Stimulated activated CD8-positive, alpha-beta memory T cell treated with anti-CD3 and anti-CD28 coated beads, Interleukin-12 subunit alpha, Interleukin-12 subunit beta, amount 100 ng/mL, for 1 hour (primary cell): ENCODE data around the gene PYCARD.
"Not testable (repeated sequence)": the region's sequence is repeated elsewhere in the genome, so short reads cannot be mapped to it uniquely, and the experiment has no call there.

ENCODE experiments used
- DNase-seq: peaks from one replicate; pipeline ENCODE4 v3.0.0-alpha.2; 2020; ENCODE audit warnings: low read depth

The PYCARD gene

GRCh38 chr16:31190818-31191444 is 11.6 kb downstream of the PYCARD start:
- DNase-seq = no peak

DNA sequence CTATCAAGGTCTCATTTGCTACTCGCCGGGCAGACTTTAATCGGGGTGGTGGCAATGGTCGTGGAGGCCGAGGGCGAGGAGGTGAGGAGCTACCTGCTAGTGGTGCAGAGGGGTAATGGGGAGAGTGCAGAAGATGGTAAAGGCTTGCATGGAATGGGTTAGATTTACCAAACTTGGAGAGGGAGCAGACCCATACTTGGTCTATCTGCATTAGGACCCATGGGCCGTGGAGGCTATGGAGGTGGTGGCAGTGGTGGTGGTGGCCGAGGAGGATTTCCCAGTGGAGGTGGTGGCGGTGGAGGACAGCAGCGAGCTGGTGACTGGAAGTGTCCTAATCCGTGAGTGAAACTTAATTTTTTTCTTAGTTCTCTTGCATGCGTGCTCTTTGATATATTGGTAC is 12.5 kb downstream of the PYCARD start:
- DNase-seq = no peak

- no peak for DNase-seq
Observed at GRCh38 chr16:31189412-31189778, 13.2 kb downstream of the PYCARD start.

DNA sequence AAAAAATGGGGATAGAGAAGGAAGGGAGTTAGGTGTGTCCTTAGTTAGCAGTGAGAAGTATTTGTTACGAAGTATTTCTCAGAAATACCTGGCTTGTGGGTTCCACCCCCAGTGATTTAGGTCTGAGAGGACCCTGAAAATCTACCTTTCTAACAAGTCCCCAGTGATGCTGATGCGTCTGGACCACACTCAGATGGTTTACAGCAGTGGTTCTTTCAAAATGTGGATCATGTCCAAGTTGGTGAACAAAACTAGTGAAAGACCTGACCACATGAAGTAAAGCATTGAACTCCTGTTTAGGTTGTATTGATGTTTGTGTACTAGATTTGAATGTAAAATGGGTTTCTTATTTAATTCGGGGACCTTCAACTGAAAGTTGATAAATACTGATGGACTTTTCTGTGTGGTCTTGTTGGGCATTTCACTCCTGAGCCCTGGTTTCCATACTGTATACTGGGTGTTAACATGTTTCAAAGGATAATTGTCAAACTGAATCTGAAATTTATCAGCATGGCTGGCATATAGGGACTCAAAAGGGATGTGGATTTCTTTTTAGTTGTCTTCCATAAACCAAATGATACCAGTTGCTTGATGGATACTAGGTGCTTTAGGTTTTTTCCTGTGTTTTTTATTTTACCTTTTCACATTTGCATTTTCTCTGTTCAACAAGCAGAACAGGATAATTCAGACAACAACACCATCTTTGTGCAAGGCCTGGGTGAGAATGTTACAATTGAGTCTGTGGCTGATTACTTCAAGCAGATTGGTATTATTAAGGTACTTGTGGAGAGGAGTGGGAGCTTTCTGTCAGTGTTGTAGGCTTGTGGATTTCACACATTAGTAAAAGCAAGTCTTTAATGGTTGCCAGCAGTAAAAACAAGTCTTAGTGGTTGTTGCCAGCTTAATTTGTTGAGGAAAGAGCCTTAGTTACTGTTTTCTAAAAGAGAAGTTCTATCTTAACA is 13.8 kb downstream of the PYCARD start:
- DNase-seq = no peak

- DNase-seq = no peak
Observed at GRCh38 chr16:31187808-31188189, 14.8 kb downstream of the PYCARD start.

GRCh38 chr16:31186930-31187807 is 15.4 kb downstream of the PYCARD start:
- no peak for DNase-seq

GRCh38 chr16:31186176-31186575 is 16.4 kb downstream of the PYCARD start:
- DNase-seq = no peak

- no peak for DNase-seq
Observed at GRCh38 chr16:31185339-31185738, 17.2 kb downstream of the PYCARD start.

DNA sequence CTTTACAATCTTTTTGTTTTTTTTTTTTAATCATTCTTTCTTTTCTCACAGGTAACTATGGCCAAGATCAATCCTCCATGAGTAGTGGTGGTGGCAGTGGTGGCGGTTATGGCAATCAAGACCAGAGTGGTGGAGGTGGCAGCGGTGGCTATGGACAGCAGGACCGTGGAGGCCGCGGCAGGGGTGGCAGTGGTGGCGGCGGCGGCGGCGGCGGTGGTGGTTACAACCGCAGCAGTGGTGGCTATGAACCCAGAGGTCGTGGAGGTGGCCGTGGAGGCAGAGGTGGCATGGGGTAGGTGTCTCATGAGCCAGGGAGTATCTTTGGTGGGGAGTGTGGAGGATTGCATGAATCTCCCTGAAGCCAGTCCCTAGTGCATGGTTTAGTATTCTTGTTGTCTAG is 17.7 kb downstream of the PYCARD start:
- no peak for DNase-seq

GRCh38 chr16:31183432-31184428 is 18.8 kb downstream of the PYCARD start:
- DNase-seq = no peak

DNA sequence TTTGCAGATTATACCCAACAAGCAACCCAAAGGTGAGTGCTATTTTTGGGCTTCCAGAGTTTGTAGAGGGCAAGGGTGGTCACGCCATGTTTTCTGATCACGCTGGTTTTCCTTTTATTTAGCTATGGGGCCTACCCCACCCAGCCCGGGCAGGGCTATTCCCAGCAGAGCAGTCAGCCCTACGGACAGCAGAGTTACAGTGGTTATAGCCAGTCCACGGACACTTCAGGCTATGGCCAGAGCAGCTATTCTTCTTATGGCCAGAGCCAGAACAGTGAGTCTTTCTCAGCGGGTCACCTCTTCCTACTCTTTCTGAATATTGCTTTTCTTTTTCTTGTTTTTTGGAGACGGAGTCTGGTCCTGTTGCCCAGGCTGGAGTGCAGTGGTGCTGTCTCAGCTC is 20.2 kb downstream of the PYCARD start:
- DNase-seq = no peak

- no peak for DNase-seq
Observed at GRCh38 chr16:31181102-31181830, 21.3 kb downstream of the PYCARD start.

DNA sequence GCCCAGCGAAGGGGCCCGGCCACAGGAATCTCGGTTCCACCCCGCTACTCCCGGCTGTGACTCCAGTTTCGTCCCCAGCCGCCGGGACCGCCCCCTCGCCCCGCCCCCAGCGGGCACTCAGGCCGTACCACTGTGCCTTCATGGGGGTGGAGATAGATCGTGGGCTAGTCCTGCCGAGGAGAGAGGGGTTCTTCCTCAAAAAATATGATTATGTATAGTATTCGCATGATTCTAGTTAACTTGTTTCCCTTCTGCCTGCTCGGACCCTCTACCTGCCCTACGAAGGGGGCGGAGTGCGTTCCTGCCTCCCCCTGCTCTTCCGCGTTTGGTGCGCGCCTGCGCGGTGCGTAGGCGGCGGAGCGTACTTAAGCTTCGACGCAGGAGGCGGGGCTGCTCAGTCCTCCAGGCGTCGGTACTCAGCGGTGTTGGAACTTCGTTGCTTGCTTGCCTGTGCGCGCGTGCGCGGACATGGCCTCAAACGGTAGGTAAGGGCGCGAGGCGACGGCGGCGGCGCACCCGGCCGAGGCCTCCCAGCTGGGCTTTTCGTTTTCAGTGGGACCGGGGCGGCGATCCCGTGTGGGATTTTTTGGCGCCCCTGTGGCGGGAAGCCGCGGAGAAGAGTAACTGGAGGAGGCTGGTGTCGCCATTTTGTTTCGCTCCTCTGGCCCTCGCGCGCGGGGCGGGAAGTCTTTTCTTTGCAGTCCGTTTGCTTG is 22.7 kb downstream of the PYCARD start, which contains the start of gene FUS:
TSS of gene FUS (plus strand) at position 393 of the 713 bp plus-strand sequence. CDS start at position 469, 76 bp downstream.
- DNase-seq = peak; percentile 88

GRCh38 chr16:31179219-31179746 is 23.3 kb downstream of the PYCARD start:
- no peak for DNase-seq

- peak; percentile 26 for DNase-seq
Observed at GRCh38 chr16:31177136-31177535, 25.4 kb downstream of the PYCARD start.

- not testable (repeated sequence) for DNase-seq
Observed at GRCh38 chr16:31170048-31170447, 32.5 kb downstream of the PYCARD start.

GRCh38 chr16:31168848-31169247 is 33.7 kb downstream of the PYCARD start:
- DNase-seq = no peak

- DNase-seq = no peak
Observed at GRCh38 chr16:31167315-31167714, 35.2 kb downstream of the PYCARD start.

- no peak for DNase-seq
Observed at GRCh38 chr16:31157136-31157535, 45.4 kb downstream of the PYCARD start.
